Thoracic aorta (tissue), 2 donors: Measurements from ENCODE around the gene USP47. TPM values are rescaled to one million over a fixed set of nuclear protein-coding genes. Genes with fewer than 3 reads are reported as not detected.
A peak's percentile ranks its signal among the peaks of the same experiment; 100 is the strongest.

Experiments
- ATAC-seq: fragments of 150-250 bp; one replicate; pipeline ENCODE4 v1.8.0; 2017; ENCODE audit warnings: low read depth; ENCODE audit not compliant: insufficient number of reproducible peaks, low FRiP score
- DNase-seq: peaks from one replicate; pipeline ENCODE4 v3.0.0-alpha.2; 2020; ENCODE audit warnings: low spot score
- H3K27ac ChIP-seq, 2 donors: fragments of 200-600 bp; sonication (generic); 1 replicate in 1 of 2; 2 replicates in 1 of 2; pipeline ENCODE4 v1.5.1; 2016; ENCODE audit warnings: mild to moderate bottlenecking in 2 of 2, moderate library complexity in 2 of 2
- H3K27me3 ChIP-seq: fragments of 200-600 bp; sonication (generic); replicated peaks from 2 replicates; pipeline ENCODE4 v1.6.0; 2016; ENCODE audit warnings: mild to moderate bottlenecking; ENCODE audit not compliant: insufficient read depth
- H3K36me3 ChIP-seq: fragments of 200-600 bp; sonication (generic); one replicate; pipeline ENCODE4 v1.5.1; 2016
- H3K4me1 ChIP-seq, 2 donors: fragments of 200-600 bp; sonication (generic); 1 replicate in 1 of 2; 2 replicates in 1 of 2; pipeline versions ENCODE4 v1.5.1 to v1.6.0; 2016; ENCODE audit warnings: low read depth in 2 of 2, mild to moderate bottlenecking in 1 of 2; ENCODE audit not compliant: control insufficient read depth in 1 of 2
- H3K4me3 ChIP-seq: fragments of 200-600 bp; sonication (generic); 2 replicates; pipeline ENCODE4 v1.5.1; 2016; ENCODE audit warnings: mild to moderate bottlenecking
- H3K9me3 ChIP-seq: fragments of 200-600 bp; sonication (generic); 2 replicates; pipeline ENCODE4 v1.5.1; 2016
- total RNA-seq, 2 donors: library from RNA; depleted of rRNA; stranded (reverse); fragments of >200 nt; gene quantifications; one replicate each; pipeline versions ENCODE4 v1.1.0 to v1.2.3, GENCODE V29; 2016
- TF ChIP-seq, protein P1 (sequence below): fragments of 200-600 bp; sonication (generic); IDR thresholded peaks from one replicate; pipeline ENCODE4 v1.5.1; 2019; ENCODE audit warnings: antibody characterized with exemption

Gene USP47
- total RNA-seq, 2 donors from 2014 or later: 55.0 to 86.4 TPM

DNA sequence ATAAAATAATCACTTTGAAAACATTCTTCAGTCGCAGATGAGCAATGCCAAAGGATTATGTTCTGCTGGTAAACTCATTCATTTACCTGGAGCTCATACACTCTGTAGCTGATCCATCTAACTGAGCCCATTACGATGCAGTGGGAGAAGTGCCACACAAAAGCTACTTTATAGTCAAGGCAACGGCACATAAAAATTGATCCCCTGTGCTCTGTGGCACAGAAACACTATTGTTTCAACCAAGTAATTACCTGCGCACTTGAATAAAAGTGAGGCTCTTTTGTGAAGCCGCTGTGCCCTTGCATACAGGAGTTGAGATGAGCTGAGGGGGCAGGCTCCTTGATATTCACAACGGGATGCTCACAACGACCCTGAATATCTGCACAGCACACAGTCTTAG, 159.4 kb downstream of the USP47 start:
- peaks cover 7 to 37% of the 10 kb centered on the region in 2 donors for H3K4me1 ChIP-seq
- no peak overlapping the region for H3K27ac ChIP-seq
- H3K36me3 ChIP-seq: peaks cover 11% of the 10 kb centered on the region
- TF ChIP-seq, protein P1, sequence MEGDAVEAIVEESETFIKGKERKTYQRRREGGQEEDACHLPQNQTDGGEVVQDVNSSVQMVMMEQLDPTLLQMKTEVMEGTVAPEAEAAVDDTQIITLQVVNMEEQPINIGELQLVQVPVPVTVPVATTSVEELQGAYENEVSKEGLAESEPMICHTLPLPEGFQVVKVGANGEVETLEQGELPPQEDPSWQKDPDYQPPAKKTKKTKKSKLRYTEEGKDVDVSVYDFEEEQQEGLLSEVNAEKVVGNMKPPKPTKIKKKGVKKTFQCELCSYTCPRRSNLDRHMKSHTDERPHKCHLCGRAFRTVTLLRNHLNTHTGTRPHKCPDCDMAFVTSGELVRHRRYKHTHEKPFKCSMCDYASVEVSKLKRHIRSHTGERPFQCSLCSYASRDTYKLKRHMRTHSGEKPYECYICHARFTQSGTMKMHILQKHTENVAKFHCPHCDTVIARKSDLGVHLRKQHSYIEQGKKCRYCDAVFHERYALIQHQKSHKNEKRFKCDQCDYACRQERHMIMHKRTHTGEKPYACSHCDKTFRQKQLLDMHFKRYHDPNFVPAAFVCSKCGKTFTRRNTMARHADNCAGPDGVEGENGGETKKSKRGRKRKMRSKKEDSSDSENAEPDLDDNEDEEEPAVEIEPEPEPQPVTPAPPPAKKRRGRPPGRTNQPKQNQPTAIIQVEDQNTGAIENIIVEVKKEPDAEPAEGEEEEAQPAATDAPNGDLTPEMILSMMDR: no peak
- no peaks in the 10 kb centered on the region for H3K9me3 ChIP-seq
- ATAC-seq (no peak), DNase-seq (no peak)
- no peaks in the 10 kb centered on the region for H3K27me3 ChIP-seq
- no peak overlapping the region for H3K4me3 ChIP-seq

DNA sequence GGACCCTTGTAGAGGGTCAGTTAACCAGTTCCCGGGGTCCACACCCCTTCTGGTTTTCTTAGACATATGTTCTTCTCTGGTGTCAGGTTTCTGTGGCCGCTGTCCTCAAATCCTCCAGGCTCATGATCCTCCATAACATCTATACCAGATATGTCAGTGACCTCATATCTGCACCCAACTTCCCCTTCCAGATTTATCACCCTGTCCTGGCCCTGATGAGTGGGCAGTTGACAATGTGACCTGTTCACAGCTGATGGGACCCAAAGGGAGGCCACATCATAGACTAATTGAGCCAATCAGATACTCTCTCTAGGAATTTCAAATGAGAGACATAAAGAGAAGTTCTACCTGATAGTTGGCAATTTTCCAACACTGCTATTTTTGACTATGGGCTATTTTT, 161.6 kb downstream of the USP47 start:
- H3K9me3 ChIP-seq: no peaks in the 10 kb centered on the region
- TF ChIP-seq, protein P1: no peak
- ATAC-seq (no peak), DNase-seq (no peak)
- peaks cover 5% of the 10 kb centered on the region for H3K36me3 ChIP-seq
- peak overlapping the region in 1 of 2 donors; percentile 55 for H3K27ac ChIP-seq
- H3K4me1 ChIP-seq: peaks cover 11 to 51% of the 10 kb centered on the region in 2 donors
- H3K4me3 ChIP-seq: no peak overlapping the region
- no peaks in the 10 kb centered on the region for H3K27me3 ChIP-seq

DNA sequence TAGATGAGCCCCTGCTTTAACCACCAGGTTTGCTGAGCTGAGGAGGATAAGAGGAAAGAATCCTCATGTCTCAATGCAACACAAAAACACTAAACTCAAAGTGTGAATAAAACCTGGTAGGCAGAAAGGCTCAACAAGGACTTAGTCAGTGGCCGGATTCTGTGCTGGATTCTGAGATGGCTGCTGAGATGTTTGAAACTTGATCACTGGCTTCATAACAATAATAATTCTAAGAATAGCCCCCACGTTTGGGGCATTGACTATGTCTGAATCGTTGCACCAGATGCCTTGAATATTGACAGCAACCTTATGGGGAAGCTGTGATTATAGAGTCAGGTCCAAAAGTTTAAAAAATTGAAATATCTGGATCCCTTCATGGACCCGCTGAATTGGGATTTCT, 162.0 kb downstream of the USP47 start:
- TF ChIP-seq, protein P1: no peak
- Histone ChIP-seq H3K9me3 (no peaks in the 10 kb centered on the region), H3K36me3 (peaks cover 5% of the 10 kb centered on the region), H3K4me3 (no peak overlapping the region), H3K4me1 (peaks cover 11 to 47% of the 10 kb centered on the region in 2 donors), H3K27me3 (no peaks in the 10 kb centered on the region), H3K27ac (peak overlapping the region; percentile 53 to 55)
- no peak for ATAC-seq
- no peak for DNase-seq

DNA sequence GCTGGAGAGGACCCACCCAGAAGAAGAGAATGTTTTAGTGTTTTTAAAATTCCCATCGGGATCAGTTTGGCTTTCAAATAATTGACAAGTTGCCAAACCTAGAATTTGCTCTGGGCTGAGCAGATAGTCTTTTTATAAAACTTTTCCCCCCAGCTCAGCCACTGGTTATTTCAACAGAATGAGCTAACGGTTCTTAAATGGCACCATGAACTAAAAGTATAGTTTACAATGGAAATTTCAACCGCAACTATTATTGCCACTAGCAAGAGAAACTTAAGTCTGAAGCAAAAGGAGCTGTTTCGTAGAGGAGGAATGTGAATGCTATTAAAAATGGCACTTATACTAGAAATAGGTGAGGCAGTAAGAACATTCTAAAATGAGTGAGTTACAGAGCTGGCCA, 163.3 kb downstream of the USP47 start:
- ATAC-seq: no peak
- Histone ChIP-seq H3K4me1 (peaks cover 11 to 50% of the 10 kb centered on the region in 2 donors), H3K36me3 (peaks cover 5% of the 10 kb centered on the region), H3K9me3 (no peaks in the 10 kb centered on the region), H3K27ac (peak overlapping the region; percentile 53 to 55), H3K27me3 (no peaks in the 10 kb centered on the region), H3K4me3 (peak overlapping the region; percentile 6)
- DNase-seq: no peak
- TF ChIP-seq, protein P1: no peak

DNA sequence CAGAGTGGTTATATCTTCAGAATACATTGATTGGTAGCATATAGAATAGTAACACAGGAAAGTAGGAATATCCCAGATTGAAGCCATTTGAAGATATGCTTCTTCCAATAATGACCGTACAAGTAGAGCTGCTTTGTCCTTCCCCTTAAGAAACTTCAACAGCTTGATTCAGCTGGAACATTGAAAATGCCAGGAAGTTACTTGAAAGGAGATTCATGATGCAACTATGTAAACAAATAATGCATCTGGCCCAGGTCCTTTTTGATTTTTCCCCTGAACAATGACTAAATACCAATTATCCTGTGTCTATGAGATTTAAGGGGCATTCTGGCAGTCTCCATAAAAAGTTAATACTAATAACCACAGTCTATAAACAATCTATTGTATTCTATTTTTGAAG, 163.7 kb downstream of the USP47 start:
- Histone ChIP-seq H3K27ac (peak overlapping the region; percentile 53 to 55), H3K27me3 (no peaks in the 10 kb centered on the region), H3K36me3 (peaks cover 5% of the 10 kb centered on the region), H3K4me1 (peaks cover 11 to 51% of the 10 kb centered on the region in 2 donors), H3K9me3 (no peaks in the 10 kb centered on the region), H3K4me3 (peak overlapping the region; percentile 6)
- DNase-seq: no peak
- no peak for ATAC-seq
- TF ChIP-seq, protein P1: no peak
